Peyer's patch (tissue), 4 donors: ENCODE data around the gene TUFM.

Experiments
- CTCF ChIP-seq, 6 experiments: fragments of 450-650 bp in 4 of 6; fragments of 200-600 bp in 2 of 6; sonication (generic) in 1 of 6; IDR thresholded peaks; one replicate each; pipeline ENCODE4 v1.5.1; 2017 to 2019; ENCODE audit warnings: antibody characterized with exemption in 6 of 6, mild to moderate bottlenecking in 3 of 6, moderate library complexity in 1 of 6
- POLR2A ChIP-seq, 2 donors: fragments of 450-650 bp; IDR thresholded peaks; one replicate each; pipeline ENCODE4 v1.5.1; 2017; ENCODE audit warnings: antibody characterized with exemption in 2 of 2, mild to moderate bottlenecking in 2 of 2, moderate library complexity in 2 of 2

- TF ChIP-seq CTCF (IDR thresholded peaks at IDR 0.05) = no peak
- TF ChIP-seq POLR2A (IDR thresholded peaks at IDR 0.05) = no peak
These were observed 21.5 kb downstream of the TUFM start for GRCh38 chr16:28824717-28824973.
